B cell (primary cell): ENCODE results near the gene PARD6G. TPM values are rescaled to one million over a fixed set of nuclear protein-coding genes. Genes with fewer than 3 reads are reported as not detected.

ENCODE experiments used
- ATAC-seq: fragments of 200-7000 bp; cut with Tn5 transposase; one replicate; pipeline ENCODE4 v1.10.0; 2021; ENCODE audit warnings: low read depth, mild to moderate bottlenecking, moderate number of reproducible peaks, moderate library complexity
- CTCF ChIA-PET: fragments of 350-600 bp; sonication (Branson Sonifier 250); formaldehyde crosslinking; loops from one replicate; lab custom pipeline; 2021; ENCODE audit warnings: antibody characterized with exemption, inconsistent platforms; lab: Charles Lee
- POLR2A ChIA-PET: fragments of 350-600 bp; sonication (Branson Sonifier 250); formaldehyde crosslinking; loops from one replicate; lab custom pipeline; 2021; ENCODE audit warnings: antibody characterized with exemption; lab: Charles Lee
- DNase-seq: peaks from one replicate; pipeline ENCODE4 v3.0.0; 2013
- H2AFZ ChIP-seq: 2 replicates; pipeline ENCODE4 v1.6.1; 2012; ENCODE audit warnings: mild to moderate bottlenecking, low read depth, low read length; ENCODE audit not compliant: insufficient read depth, poor library complexity, severe bottlenecking
- H3K27ac ChIP-seq, 2 donors: 1 replicate in 1 of 2; 2 replicates in 1 of 2; pipeline ENCODE4 v1.5.1; 2012 to 2013; ENCODE audit warnings: low read length in 2 of 2, mild to moderate bottlenecking in 2 of 2, moderate library complexity in 1 of 2
- H3K27me3 ChIP-seq, 4 experiments: fragments of 200-600 bp in 1 of 4; sonication (generic) in 1 of 4; replicated peaks in 1 of 4; 1 replicate in 2 of 4; 2 replicates in 2 of 4; pipeline versions ENCODE4 v1.6.1 to v1.7.0; 2013 to 2016; ENCODE audit warnings: low read length in 3 of 4, mild to moderate bottlenecking in 2 of 4, mixed read lengths in 1 of 4, moderate library complexity in 1 of 4; ENCODE audit not compliant: insufficient read depth in 4 of 4, control insufficient read depth in 3 of 4; ENCODE audit errors: control extremely low read depth in 1 of 4
- H3K36me3 ChIP-seq, 2 experiments: replicated peaks in 1 of 2; 1 replicate in 1 of 2; 2 replicates in 1 of 2; pipeline versions ENCODE4 v1.6.1 to v1.7.1; 2013; ENCODE audit warnings: low read length in 1 of 2; ENCODE audit not compliant: insufficient read depth in 2 of 2, control insufficient read depth in 1 of 2; ENCODE audit errors: control extremely low read depth in 1 of 2, extremely low read depth in 1 of 2
- H3K4me1 ChIP-seq, 2 donors: fragments of 200-600 bp in 1 of 2; sonication (generic) in 1 of 2; 1 replicate in 1 of 2; 2 replicates in 1 of 2; pipeline versions ENCODE4 v1.5.1 to v1.6.1; 2013 to 2017; ENCODE audit warnings: low read length in 2 of 2; ENCODE audit not compliant: control insufficient read depth in 2 of 2, insufficient read depth in 2 of 2
- H3K4me2 ChIP-seq: replicated peaks from 2 replicates; pipeline ENCODE3; 2012; ENCODE audit warnings: mild to moderate bottlenecking, low read depth, low read length; ENCODE audit not compliant: poor library complexity, severe bottlenecking
- H3K4me3 ChIP-seq, 5 experiments: fragments of 200-600 bp in 1 of 5; sonication (generic) in 1 of 5; 1 replicate in 3 of 5; 2 replicates in 2 of 5; pipeline versions ENCODE4 v1.5.1 to v1.7.0; 2011 to 2016; ENCODE audit warnings: low read length in 4 of 5, mild to moderate bottlenecking in 4 of 5, low read depth in 2 of 5, control low read depth in 1 of 5, moderate library complexity in 1 of 5; ENCODE audit not compliant: insufficient read depth in 1 of 5; ENCODE audit errors: control extremely low read depth in 1 of 5, extremely low read depth in 1 of 5
- H3K79me2 ChIP-seq: fragments of 200-600 bp; sonication (generic); one replicate; pipeline ENCODE4 v1.6.0; 2016; ENCODE audit warnings: low read length; ENCODE audit not compliant: control insufficient read depth, insufficient read depth
- H3K9ac ChIP-seq: fragments of 200-600 bp; sonication (generic); 2 replicates; pipeline ENCODE4 v1.6.1; 2017; ENCODE audit warnings: mild to moderate bottlenecking, low read length, moderate library complexity
- H3K9me3 ChIP-seq, 3 donors: one replicate each; pipeline versions ENCODE4 v1.6.1 to v1.7.1; 2013; ENCODE audit warnings: low read length in 2 of 3; ENCODE audit not compliant: control insufficient read depth in 2 of 3, insufficient read depth in 1 of 3; ENCODE audit errors: control extremely low read depth in 1 of 3
- H4K20me1 ChIP-seq: 2 replicates; pipeline ENCODE4 v1.6.0; 2012; ENCODE audit warnings: mild to moderate bottlenecking, low read length; ENCODE audit not compliant: insufficient read depth, control insufficient read depth, poor library complexity, severe bottlenecking
- H3K27ac Mint-ChIP-seq: one replicate; pipeline ENCODE4 v1.8.0; 2021; ENCODE audit warnings: mixed read lengths
- H3K27me3 Mint-ChIP-seq: one replicate; pipeline ENCODE4 v1.8.0; 2021; ENCODE audit warnings: mixed read lengths
- H3K4me1 Mint-ChIP-seq: one replicate; pipeline ENCODE4 v1.8.0; 2021; ENCODE audit warnings: mixed read lengths
- H3K4me3 Mint-ChIP-seq: one replicate; pipeline ENCODE4 v1.8.0; 2021; ENCODE audit warnings: mixed read lengths
- H3K9me3 Mint-ChIP-seq: one replicate; pipeline ENCODE4 v1.8.0; 2022; ENCODE audit warnings: mixed read lengths; ENCODE audit not compliant: insufficient read depth
- CTCF ChIP-seq: fragments of 200-600 bp; IDR thresholded peaks from one replicate; pipeline ENCODE4 v1.8.0; 2022; ENCODE audit warnings: antibody characterized with exemption, mild to moderate bottlenecking
- EZH2 ChIP-seq: IDR thresholded peaks from 2 replicates; pipeline ENCODE4 v1.6.1; 2012; ENCODE audit warnings: borderline replicate concordance, low read depth, mild to moderate bottlenecking, moderate library complexity, low read length; ENCODE audit not compliant: insufficient read depth, poor library complexity, severe bottlenecking
- WGBS: methylation state at CpG from one replicate; pipeline ENCODE4 v1.1.5; 2013; ENCODE audit warnings: missing lambda C conversion rate; ENCODE audit not compliant: insufficient coverage; 5-methylcytosine and 5-hydroxymethylcytosine counted together
- intact Hi-C: fragments of 100-400 bp; cut with micrococcal nuclease; formaldehyde crosslinking; loops from one replicate; pipeline ENCODE4 v1.10.0; 2022
- polyA plus RNA-seq: library from polyadenylated mRNA; depleted of rRNA; stranded (reverse); fragments of >200 nt; gene quantifications from 2 replicates; pipeline ENCODE4 v1.2.3, GENCODE V29; 2012
- total RNA-seq, 2 donors: library from RNA; stranded (reverse); fragments of 120-200 nt in 1 of 2; gene quantifications; 1 replicate in 1 of 2; 2 replicates in 1 of 2; pipeline versions ENCODE4 v1.2.3 to v1.2.4, GENCODE V29; 2013 to 2022

Gene PARD6G
- total and polyA plus RNA-seq, 2 donors (not counting 1 experiment from before 2014, with no cell fraction given), result not detected

GRCh38 chr18:80133124-80133523, 114.2 kb downstream of the PARD6G start:
- no peak overlapping the region for H3K4me2 ChIP-seq
- no peak overlapping the region for H3K4me3 Mint-ChIP-seq
- peaks cover 13% of the 10 kb centered on the region for H3K79me2 ChIP-seq
- ATAC-seq, result no peak
- TF ChIP-seq CTCF (no peak), EZH2 (no peak)
- peaks cover 2% of the 10 kb centered on the region for H3K4me1 Mint-ChIP-seq
- H3K36me3 ChIP-seq, result peaks cover 0 to 45% of the 10 kb centered on the region in 2 experiments
- H2AFZ ChIP-seq, result no peak overlapping the region
- no peak overlapping the region for H3K27ac ChIP-seq
- intact Hi-C loops, result no loop called here
- no peak for DNase-seq
- CTCF ChIA-PET, result no interaction called here
- no peaks in the 10 kb centered on the region for H3K9me3 ChIP-seq
- no peak overlapping the region for H3K4me3 ChIP-seq
- no peaks in the 10 kb centered on the region for H3K27me3 Mint-ChIP-seq
- no peaks in the 10 kb centered on the region for H3K4me1 ChIP-seq
- POLR2A ChIA-PET, result no interaction called here
- no CpG with 5 or more reads among the region's 1 CpG for WGBS
- no peaks in the 10 kb centered on the region for H4K20me1 ChIP-seq
- H3K27me3 ChIP-seq, result no peaks in the 10 kb centered on the region
- no peaks in the 10 kb centered on the region for H3K9me3 Mint-ChIP-seq
- H3K9ac ChIP-seq, result no peak overlapping the region
- no peak overlapping the region for H3K27ac Mint-ChIP-seq

GRCh38 chr18:80132180-80132812, 115.0 kb downstream of the PARD6G start:
- H3K27ac Mint-ChIP-seq, result no peak overlapping the region

More at GRCh38 chr18:80132180-80132812, 115.0 kb downstream of the PARD6G start:
- no peak overlapping the region for H2AFZ ChIP-seq
- H3K27me3 Mint-ChIP-seq, result no peaks in the 10 kb centered on the region
- no peaks in the 10 kb centered on the region for H3K9me3 Mint-ChIP-seq
- ChIA-PET CTCF (no interaction called here), POLR2A (no interaction called here)
- no peak for TF ChIP-seq EZH2
- TF ChIP-seq CTCF, result no peak
- ATAC-seq (no peak), DNase-seq (no peak)
- intact Hi-C loops, result no loop called here
- H3K27me3 ChIP-seq, result no peaks in the 10 kb centered on the region
- 94% methylated on average over 2 of the region's 3 CpGs for WGBS
- H3K9ac ChIP-seq, result no peak overlapping the region
- H3K36me3 ChIP-seq, result peaks cover 2 to 37% of the 10 kb centered on the region in 2 experiments
- no peak overlapping the region for H3K4me2 ChIP-seq
- no peaks in the 10 kb centered on the region for H3K4me1 ChIP-seq
- no peak overlapping the region for H3K4me3 ChIP-seq
- H3K4me1 Mint-ChIP-seq, result peaks cover 4% of the 10 kb centered on the region
- H3K4me3 Mint-ChIP-seq, result no peak overlapping the region
- H4K20me1 ChIP-seq, result peaks cover 5% of the 10 kb centered on the region
- H3K79me2 ChIP-seq, result peaks cover 20% of the 10 kb centered on the region
- H3K9me3 ChIP-seq, result no peaks in the 10 kb centered on the region
- H3K27ac ChIP-seq, result no peak overlapping the region
